Ishikawa (cell line): ENCODE measurements around the gene POLR3A.

ENCODE experiments used
- CEBPB ChIP-seq: IDR thresholded peaks from 2 replicates; pipeline ENCODE4 v1.6.1; 2012
- FOXM1 ChIP-seq: IDR thresholded peaks from 2 replicates; pipeline ENCODE4 v1.6.1; 2012; ENCODE audit warnings: low read depth, borderline replicate concordance
- MAX ChIP-seq: IDR thresholded peaks from 2 replicates; pipeline ENCODE4 v1.6.1; 2012
- NFIC ChIP-seq: IDR thresholded peaks from 2 replicates; pipeline ENCODE4 v1.6.1; 2012
- RAD21 ChIP-seq: IDR thresholded peaks from 2 replicates; pipeline ENCODE4 v1.6.1; 2012; ENCODE audit warnings: low read depth
- REST ChIP-seq: IDR thresholded peaks from 2 replicates; pipeline ENCODE4 v1.6.1; 2012; ENCODE audit warnings: low read depth, mild to moderate bottlenecking
- TCF12 ChIP-seq: IDR thresholded peaks from 2 replicates; pipeline ENCODE4 v1.6.1; 2012; ENCODE audit warnings: low read depth
- TEAD4 ChIP-seq: IDR thresholded peaks from 2 replicates; pipeline ENCODE4 v1.6.1; 2012
- YY1 ChIP-seq: IDR thresholded peaks from 2 replicates; pipeline ENCODE4 v1.6.1; 2012; ENCODE audit warnings: low read depth

- TF ChIP-seq FOXM1, result no peak
- no peak for TF ChIP-seq YY1
- TF ChIP-seq MAX, result no peak
- TF ChIP-seq REST, result no peak
- no peak for TF ChIP-seq TCF12
- TF ChIP-seq TEAD4, result no peak
- TF ChIP-seq RAD21, result no peak
- no peak for TF ChIP-seq CEBPB
- no peak for TF ChIP-seq NFIC
Observed at GRCh38 chr10:78017856-78018255, 11.5 kb downstream of the POLR3A start.
